Measurements from ENCODE around the gene ZSCAN9. TPM values are rescaled to one million over a fixed set of nuclear protein-coding genes. Genes with fewer than 3 reads are reported as not detected.

The ZSCAN9 gene
- total RNA-seq = 1 to 10 TPM; 4.3 to 5.2 TPM

- Mint-ChIP-seq H3K4me3 (peak within 1 kb of the TSS; percentile 87), H3K36me3 (peaks cover 7% of the 10 kb centered on the region), H3K9me3 (no peaks in the 10 kb centered on the region), H3K27ac (peak within 1 kb of the TSS; percentile 76), H3K4me1 (peaks cover 15% of the 10 kb centered on the region), H3K27me3 (peaks cover 50% of the 10 kb centered on the region)
- DNase-seq = peak; percentile 50
Measured at GRCh38 chr6:28225056-28225834, at the start of gene ZSCAN9. Gene ZSCAN9 (plus strand): TSS chr6:28225275. CDS start chr6:28227085, 1,810 bp downstream.

- peaks cover 45% of the 10 kb centered on the region for H3K27me3 Mint-ChIP-seq
- peaks cover 2% of the 10 kb centered on the region for H3K36me3 Mint-ChIP-seq
- peaks cover 2% of the 10 kb centered on the region for H3K9me3 Mint-ChIP-seq
- H3K4me1 Mint-ChIP-seq = no peaks in the 10 kb centered on the region
- H3K4me3 Mint-ChIP-seq = no peak overlapping the region
- no peak overlapping the region for H3K27ac Mint-ChIP-seq
- no peak for DNase-seq
Measured at GRCh38 chr6:28176373-28176772, 48.7 kb upstream of the ZSCAN9 start.

GRCh38 chr6:28182255-28182654 is 42.8 kb upstream of the ZSCAN9 start:
- DNase-seq = no peak
- H3K9me3 Mint-ChIP-seq = peaks cover 18% of the 10 kb centered on the region
- no peak overlapping the region for H3K4me3 Mint-ChIP-seq
- no peak overlapping the region for H3K27ac Mint-ChIP-seq
- H3K4me1 Mint-ChIP-seq = no peaks in the 10 kb centered on the region
- H3K36me3 Mint-ChIP-seq = no peaks in the 10 kb centered on the region
- H3K27me3 Mint-ChIP-seq = peaks cover 25% of the 10 kb centered on the region

GRCh38 chr6:28188111-28188979 is 36.7 kb upstream of the ZSCAN9 start:
- H3K27me3 Mint-ChIP-seq = no peaks in the 10 kb centered on the region
- no peak overlapping the region for H3K4me3 Mint-ChIP-seq
- peaks cover 43% of the 10 kb centered on the region for H3K9me3 Mint-ChIP-seq

GRCh38 chr6:28200020-28200419 is 25.1 kb upstream of the ZSCAN9 start:
- no peak for DNase-seq
- Mint-ChIP-seq H3K4me3 (no peak overlapping the region), H3K4me1 (peaks cover 5% of the 10 kb centered on the region), H3K27me3 (peaks cover 52% of the 10 kb centered on the region), H3K36me3 (peaks cover 11% of the 10 kb centered on the region), H3K27ac (no peak overlapping the region), H3K9me3 (peaks cover 35% of the 10 kb centered on the region)

More at GRCh38 chr6:28188111-28188979, 36.7 kb upstream of the ZSCAN9 start:
- Mint-ChIP-seq H3K27ac (no peak overlapping the region), H3K36me3 (peaks cover 10% of the 10 kb centered on the region), H3K4me1 (no peaks in the 10 kb centered on the region)
- no peak for DNase-seq

- Mint-ChIP-seq H3K27me3 (peaks cover 70% of the 10 kb centered on the region), H3K4me1 (peaks cover 14% of the 10 kb centered on the region), H3K27ac (no peak overlapping the region), H3K9me3 (peaks cover 26% of the 10 kb centered on the region), H3K36me3 (peaks cover 6% of the 10 kb centered on the region), H3K4me3 (no peak overlapping the region)
- no peak for DNase-seq
Measured at GRCh38 chr6:28203201-28203600, 21.9 kb upstream of the ZSCAN9 start.

GRCh38 chr6:28205879-28206278 is 19.2 kb upstream of the ZSCAN9 start:
- H3K4me3 Mint-ChIP-seq = no peak overlapping the region
- H3K27ac Mint-ChIP-seq = no peak overlapping the region
- peaks cover 3% of the 10 kb centered on the region for H3K36me3 Mint-ChIP-seq
- DNase-seq = no peak
- H3K27me3 Mint-ChIP-seq = peaks cover 69% of the 10 kb centered on the region
- H3K4me1 Mint-ChIP-seq = peaks cover 17% of the 10 kb centered on the region
- peaks cover 13% of the 10 kb centered on the region for H3K9me3 Mint-ChIP-seq

GRCh38 chr6:28206527-28206926 is 18.5 kb upstream of the ZSCAN9 start:
- no peak for DNase-seq
- Mint-ChIP-seq H3K36me3 (peaks cover 3% of the 10 kb centered on the region), H3K27ac (no peak overlapping the region), H3K9me3 (peaks cover 13% of the 10 kb centered on the region), H3K27me3 (peaks cover 72% of the 10 kb centered on the region), H3K4me3 (no peak overlapping the region), H3K4me1 (peaks cover 19% of the 10 kb centered on the region)

- Mint-ChIP-seq H3K4me1 (peaks cover 21% of the 10 kb centered on the region), H3K27me3 (peaks cover 76% of the 10 kb centered on the region), H3K4me3 (peak overlapping the region; percentile 75), H3K9me3 (peaks cover 15% of the 10 kb centered on the region), H3K36me3 (peaks cover 4% of the 10 kb centered on the region), H3K27ac (no peak overlapping the region)
- DNase-seq = no peak
Measured at GRCh38 chr6:28206928-28207509, 18.1 kb upstream of the ZSCAN9 start.

- peak; percentile 34 for DNase-seq
- Mint-ChIP-seq H3K9me3 (peaks cover 13% of the 10 kb centered on the region), H3K36me3 (peaks cover 4% of the 10 kb centered on the region), H3K27me3 (peaks cover 82% of the 10 kb centered on the region), H3K4me3 (peak overlapping the region; percentile 75), H3K4me1 (peaks cover 23% of the 10 kb centered on the region), H3K27ac (no peak overlapping the region)
Measured at GRCh38 chr6:28207510-28208110, 17.5 kb upstream of the ZSCAN9 start.

- DNase-seq = no peak
- Mint-ChIP-seq H3K9me3 (peaks cover 12% of the 10 kb centered on the region), H3K4me3 (peak overlapping the region; percentile 75), H3K36me3 (peaks cover 3% of the 10 kb centered on the region), H3K4me1 (peaks cover 28% of the 10 kb centered on the region), H3K27ac (no peak overlapping the region), H3K27me3 (peaks cover 88% of the 10 kb centered on the region)
Measured at GRCh38 chr6:28208111-28208659, 16.9 kb upstream of the ZSCAN9 start.

GRCh38 chr6:28209753-28210535 is 15.1 kb upstream of the ZSCAN9 start:
- Mint-ChIP-seq H3K9me3 (peaks cover 12% of the 10 kb centered on the region), H3K4me1 (peaks cover 28% of the 10 kb centered on the region), H3K4me3 (no peak overlapping the region), H3K36me3 (peaks cover 1% of the 10 kb centered on the region), H3K27ac (no peak overlapping the region), H3K27me3 (peaks cover 95% of the 10 kb centered on the region)
- DNase-seq = no peak

GRCh38 chr6:28211840-28212509 is 13.1 kb upstream of the ZSCAN9 start:
- H3K27ac Mint-ChIP-seq = peak overlapping the region; percentile 7
- peaks cover 1% of the 10 kb centered on the region for H3K36me3 Mint-ChIP-seq
- H3K4me1 Mint-ChIP-seq = peaks cover 28% of the 10 kb centered on the region
- H3K27me3 Mint-ChIP-seq = peaks cover 95% of the 10 kb centered on the region
- peak overlapping the region; percentile 74 for H3K4me3 Mint-ChIP-seq
- DNase-seq = peak; percentile 34
- H3K9me3 Mint-ChIP-seq = peaks cover 1% of the 10 kb centered on the region

All from activated naive CD8-positive, alpha-beta T cell treated with anti-CD3 and anti-CD28 coated beads for 36 hours (primary cell).